GM12878 (cell line): ENCODE measurements around the gene ACADM. TPM values are rescaled to one million over a fixed set of nuclear protein-coding genes. Genes with fewer than 3 reads are reported as not detected.
A peak's percentile ranks its signal among the peaks of the same experiment; 100 is the strongest.

Experiments
- CBFB ChIP-seq: IDR thresholded peaks from 2 replicates; pipeline ENCODE4 v1.6.1; 2016; ENCODE audit warnings: antibody characterized with exemption, low read depth
- DPF2 ChIP-seq: fragments of 450-650 bp; IDR thresholded peaks from 2 replicates; pipeline ENCODE4 v1.6.1; 2017; ENCODE audit warnings: mild to moderate bottlenecking
- EED ChIP-seq: sonication (generic); IDR thresholded peaks from 2 replicates; pipeline ENCODE4 v1.6.1; 2016; ENCODE audit warnings: antibody characterized with exemption, low read depth
- ESRRA ChIP-seq: IDR thresholded peaks from 2 replicates; pipeline ENCODE4 v1.6.1; 2012; ENCODE audit warnings: mild to moderate bottlenecking, low read length, improper control_type of control experiment
- FOS ChIP-seq: IDR thresholded peaks from 3 replicates; pipeline ENCODE4 v1.6.1; 2011; ENCODE audit warnings: borderline replicate concordance; ENCODE audit not compliant: insufficient read length; ENCODE audit errors: extremely low read depth
- IKZF1 ChIP-seq: fragments of 450-650 bp; conservative IDR thresholded peaks from 2 replicates; pipeline ENCODE4 v1.6.1; 2017; ENCODE audit warnings: antibody characterized with exemption, mild to moderate bottlenecking
- IKZF2 ChIP-seq, 2 experiments: fragments of 450-650 bp; IDR thresholded peaks; 2 replicates each; pipeline ENCODE4 v1.6.1; 2017; ENCODE audit warnings: mild to moderate bottlenecking in 2 of 2, moderate library complexity in 2 of 2
- LARP7 ChIP-seq: fragments of 450-650 bp; IDR thresholded peaks from 2 replicates; pipeline ENCODE4 v1.6.1; 2017; ENCODE audit warnings: mild to moderate bottlenecking
- MYB ChIP-seq: fragments of 150-350 bp; IDR thresholded peaks from 2 replicates; pipeline ENCODE4 v1.6.1; 2014; ENCODE audit warnings: mild to moderate bottlenecking, low read depth, low read length, borderline replicate concordance
- RFX5 ChIP-seq: IDR thresholded peaks from 2 replicates; pipeline ENCODE4 v1.6.1; 2011; ENCODE audit warnings: low read depth, low read length, improper control_type of control experiment
- SMAD1 ChIP-seq: fragments of 450-650 bp; IDR thresholded peaks from 2 replicates; pipeline ENCODE4 v1.6.1; 2018; ENCODE audit warnings: mild to moderate bottlenecking, low read depth; ENCODE audit not compliant: partially characterized antibody
- SP1 ChIP-seq: IDR thresholded peaks from one replicate; pipeline ENCODE4 v1.6.1; 2011; ENCODE audit warnings: low read depth, low read length
- SREBF1 ChIP-seq: IDR thresholded peaks from 2 replicates; pipeline ENCODE4 v1.6.1; 2012; ENCODE audit warnings: mild to moderate bottlenecking, low read length
- TARDBP ChIP-seq: IDR thresholded peaks from 2 replicates; pipeline ENCODE4 v1.6.1; 2016; ENCODE audit warnings: borderline replicate concordance
- USF1 ChIP-seq: IDR thresholded peaks from 2 replicates; pipeline ENCODE4 v1.6.1; 2011; ENCODE audit warnings: borderline replicate concordance, low read depth, mild to moderate bottlenecking, moderate library complexity, mixed read lengths, low read length; ENCODE audit not compliant: insufficient read depth; ENCODE audit errors: extremely low read length
- polyA plus RNA-seq, 11 experiments: library from polyadenylated mRNA; depleted of rRNA in 4 of 11; unstranded in 6 of 11; stranded (reverse) in 5 of 11; fragments of >200 nt; fragmentation: Nextera tagmentation in 4 of 11; fragmentation: Illumina TruSeq in 1 of 11; extraction: Ambion mirVana in 4 of 11; extraction: Trizol in 1 of 11; gene quantifications; 1 replicate in 1 of 11; 2 replicates in 10 of 11; pipeline versions ENCODE4 v1.2.1 to v1.2.3, GENCODE V29; 2011 to 2016; ENCODE audit warnings: inconsistent platforms in 2 of 11, missing spikeins in 2 of 11, low read depth in 1 of 11
- total RNA-seq, 4 experiments: library from RNA; depleted of rRNA in 3 of 4; stranded (reverse); fragments of >200 nt in 3 of 4; fragmentation: Illumina TruSeq in 1 of 4; extraction: Trizol in 1 of 4; gene quantifications; 2 replicates each; pipeline versions ENCODE4 v1.2.1 to v1.2.3, GENCODE V29; 2013 to 2021
- TF ChIP-seq, protein P1 (sequence below): IDR thresholded peaks from 2 replicates; pipeline ENCODE4 v1.6.1; 2011; ENCODE audit warnings: mild to moderate bottlenecking, low read depth, low read length, moderate library complexity; ENCODE audit not compliant: insufficient replicate concordance
- TF ChIP-seq, protein P2 (sequence below): IDR thresholded peaks from 2 replicates; pipeline ENCODE4 v1.6.1; 2011; ENCODE audit warnings: borderline replicate concordance, low read depth, mild to moderate bottlenecking, moderate library complexity, low read length; ENCODE audit not compliant: insufficient read depth, poor library complexity, severe bottlenecking
- TF ChIP-seq, protein P3 (sequence below): IDR thresholded peaks from 2 replicates; pipeline ENCODE4 v1.6.1; 2012; ENCODE audit warnings: mild to moderate bottlenecking, low read depth, low read length
- TF ChIP-seq, protein P4 (sequence below): fragments of 450-650 bp; IDR thresholded peaks from 2 replicates; pipeline ENCODE4 v1.6.1; 2016; ENCODE audit warnings: mild to moderate bottlenecking
- TF ChIP-seq, protein P5 (sequence below): fragments of 450-650 bp; IDR thresholded peaks from 2 replicates; pipeline ENCODE4 v1.6.1; 2014; ENCODE audit warnings: mild to moderate bottlenecking
- TF ChIP-seq, protein P6 (sequence below): IDR thresholded peaks from 2 replicates; pipeline ENCODE4 v1.6.1; 2011; ENCODE audit warnings: low read depth, low read length, improper control_type of control experiment, borderline replicate concordance

ACADM gene
- total and polyA plus RNA-seq, 10 of the 15 experiments (the other 5 are each of a cell fraction or from before 2014, with no cell fraction given) = 119 to 245 (median 204) TPM

- TF ChIP-seq, protein P1, sequence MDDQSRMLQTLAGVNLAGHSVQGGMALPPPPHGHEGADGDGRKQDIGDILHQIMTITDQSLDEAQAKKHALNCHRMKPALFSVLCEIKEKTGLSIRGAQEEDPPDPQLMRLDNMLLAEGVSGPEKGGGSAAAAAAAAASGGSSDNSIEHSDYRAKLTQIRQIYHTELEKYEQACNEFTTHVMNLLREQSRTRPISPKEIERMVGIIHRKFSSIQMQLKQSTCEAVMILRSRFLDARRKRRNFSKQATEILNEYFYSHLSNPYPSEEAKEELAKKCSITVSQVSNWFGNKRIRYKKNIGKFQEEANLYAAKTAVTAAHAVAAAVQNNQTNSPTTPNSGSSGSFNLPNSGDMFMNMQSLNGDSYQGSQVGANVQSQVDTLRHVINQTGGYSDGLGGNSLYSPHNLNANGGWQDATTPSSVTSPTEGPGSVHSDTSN = no peak
- TF ChIP-seq CBFB (peak; percentile 92), EED (peak; percentile 81), LARP7 (0 out of 2 replicates have a peak, but pooled peaks have one; percentile 61), SREBF1 (no peak), USF1 (no peak), ESRRA (no peak), IKZF2 (IDR thresholded peaks at IDR 0.05) (peak; percentile 63 to 77; a peak in 2 of 4 replicates), SMAD1 (no peak), TARDBP (0 out of 2 replicates have a peak, but pooled peaks have one; percentile 70), FOS (no peak), MYB (no peak), IKZF1 (peak; percentile 84), RFX5 (no peak; the same call in 1 of the 2 replicates), SP1 (peak; percentile 58), DPF2 (peak; percentile 63)
- TF ChIP-seq, protein P2, sequence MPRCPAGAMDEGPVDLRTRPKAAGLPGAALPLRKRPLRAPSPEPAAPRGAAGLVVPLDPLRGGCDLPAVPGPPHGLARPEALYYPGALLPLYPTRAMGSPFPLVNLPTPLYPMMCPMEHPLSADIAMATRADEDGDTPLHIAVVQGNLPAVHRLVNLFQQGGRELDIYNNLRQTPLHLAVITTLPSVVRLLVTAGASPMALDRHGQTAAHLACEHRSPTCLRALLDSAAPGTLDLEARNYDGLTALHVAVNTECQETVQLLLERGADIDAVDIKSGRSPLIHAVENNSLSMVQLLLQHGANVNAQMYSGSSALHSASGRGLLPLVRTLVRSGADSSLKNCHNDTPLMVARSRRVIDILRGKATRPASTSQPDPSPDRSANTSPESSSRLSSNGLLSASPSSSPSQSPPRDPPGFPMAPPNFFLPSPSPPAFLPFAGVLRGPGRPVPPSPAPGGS = no peak
- TF ChIP-seq, protein P3, sequence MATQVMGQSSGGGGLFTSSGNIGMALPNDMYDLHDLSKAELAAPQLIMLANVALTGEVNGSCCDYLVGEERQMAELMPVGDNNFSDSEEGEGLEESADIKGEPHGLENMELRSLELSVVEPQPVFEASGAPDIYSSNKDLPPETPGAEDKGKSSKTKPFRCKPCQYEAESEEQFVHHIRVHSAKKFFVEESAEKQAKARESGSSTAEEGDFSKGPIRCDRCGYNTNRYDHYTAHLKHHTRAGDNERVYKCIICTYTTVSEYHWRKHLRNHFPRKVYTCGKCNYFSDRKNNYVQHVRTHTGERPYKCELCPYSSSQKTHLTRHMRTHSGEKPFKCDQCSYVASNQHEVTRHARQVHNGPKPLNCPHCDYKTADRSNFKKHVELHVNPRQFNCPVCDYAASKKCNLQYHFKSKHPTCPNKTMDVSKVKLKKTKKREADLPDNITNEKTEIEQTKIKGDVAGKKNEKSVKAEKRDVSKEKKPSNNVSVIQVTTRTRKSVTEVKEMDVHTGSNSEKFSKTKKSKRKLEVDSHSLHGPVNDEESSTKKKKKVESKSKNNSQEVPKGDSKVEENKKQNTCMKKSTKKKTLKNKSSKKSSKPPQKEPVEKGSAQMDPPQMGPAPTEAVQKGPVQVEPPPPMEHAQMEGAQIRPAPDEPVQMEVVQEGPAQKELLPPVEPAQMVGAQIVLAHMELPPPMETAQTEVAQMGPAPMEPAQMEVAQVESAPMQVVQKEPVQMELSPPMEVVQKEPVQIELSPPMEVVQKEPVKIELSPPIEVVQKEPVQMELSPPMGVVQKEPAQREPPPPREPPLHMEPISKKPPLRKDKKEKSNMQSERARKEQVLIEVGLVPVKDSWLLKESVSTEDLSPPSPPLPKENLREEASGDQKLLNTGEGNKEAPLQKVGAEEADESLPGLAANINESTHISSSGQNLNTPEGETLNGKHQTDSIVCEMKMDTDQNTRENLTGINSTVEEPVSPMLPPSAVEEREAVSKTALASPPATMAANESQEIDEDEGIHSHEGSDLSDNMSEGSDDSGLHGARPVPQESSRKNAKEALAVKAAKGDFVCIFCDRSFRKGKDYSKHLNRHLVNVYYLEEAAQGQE = no peak
- TF ChIP-seq, protein P4, sequence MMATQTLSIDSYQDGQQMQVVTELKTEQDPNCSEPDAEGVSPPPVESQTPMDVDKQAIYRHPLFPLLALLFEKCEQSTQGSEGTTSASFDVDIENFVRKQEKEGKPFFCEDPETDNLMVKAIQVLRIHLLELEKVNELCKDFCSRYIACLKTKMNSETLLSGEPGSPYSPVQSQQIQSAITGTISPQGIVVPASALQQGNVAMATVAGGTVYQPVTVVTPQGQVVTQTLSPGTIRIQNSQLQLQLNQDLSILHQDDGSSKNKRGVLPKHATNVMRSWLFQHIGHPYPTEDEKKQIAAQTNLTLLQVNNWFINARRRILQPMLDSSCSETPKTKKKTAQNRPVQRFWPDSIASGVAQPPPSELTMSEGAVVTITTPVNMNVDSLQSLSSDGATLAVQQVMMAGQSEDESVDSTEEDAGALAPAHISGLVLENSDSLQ = no peak
- TF ChIP-seq, protein P5, sequence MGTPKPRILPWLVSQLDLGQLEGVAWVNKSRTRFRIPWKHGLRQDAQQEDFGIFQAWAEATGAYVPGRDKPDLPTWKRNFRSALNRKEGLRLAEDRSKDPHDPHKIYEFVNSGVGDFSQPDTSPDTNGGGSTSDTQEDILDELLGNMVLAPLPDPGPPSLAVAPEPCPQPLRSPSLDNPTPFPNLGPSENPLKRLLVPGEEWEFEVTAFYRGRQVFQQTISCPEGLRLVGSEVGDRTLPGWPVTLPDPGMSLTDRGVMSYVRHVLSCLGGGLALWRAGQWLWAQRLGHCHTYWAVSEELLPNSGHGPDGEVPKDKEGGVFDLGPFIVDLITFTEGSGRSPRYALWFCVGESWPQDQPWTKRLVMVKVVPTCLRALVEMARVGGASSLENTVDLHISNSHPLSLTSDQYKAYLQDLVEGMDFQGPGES = no peak
- TF ChIP-seq, protein P6, sequence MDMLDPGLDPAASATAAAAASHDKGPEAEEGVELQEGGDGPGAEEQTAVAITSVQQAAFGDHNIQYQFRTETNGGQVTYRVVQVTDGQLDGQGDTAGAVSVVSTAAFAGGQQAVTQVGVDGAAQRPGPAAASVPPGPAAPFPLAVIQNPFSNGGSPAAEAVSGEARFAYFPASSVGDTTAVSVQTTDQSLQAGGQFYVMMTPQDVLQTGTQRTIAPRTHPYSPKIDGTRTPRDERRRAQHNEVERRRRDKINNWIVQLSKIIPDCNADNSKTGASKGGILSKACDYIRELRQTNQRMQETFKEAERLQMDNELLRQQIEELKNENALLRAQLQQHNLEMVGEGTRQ = no peak
Observed at GRCh38 chr1:75724472-75725022, at the start of gene ACADM (continued).
